Activated CD8-positive, alpha-beta T cell treated with anti-CD3 and anti-CD28 coated beads for 36 hours (primary cell): ENCODE measurements around the gene HNRNPL. TPM values are rescaled to one million over a fixed set of nuclear protein-coding genes. Genes with fewer than 3 reads are reported as not detected.

ENCODE experiments used
- ATAC-seq: fragments of 200-7000 bp; cut with Tn5 transposase; one replicate; pipeline ENCODE4 v1.10.0; 2021; ENCODE audit warnings: mild to moderate bottlenecking, moderate library complexity
- CTCF ChIA-PET: fragments of 350-600 bp; sonication (Branson Sonifier 250); formaldehyde crosslinking; loops from one replicate; lab custom pipeline; 2021; ENCODE audit warnings: antibody characterized with exemption; lab: Charles Lee
- POLR2A ChIA-PET: fragments of 350-600 bp; sonication (Branson Sonifier 250); formaldehyde crosslinking; loops from one replicate; lab custom pipeline; 2021; ENCODE audit warnings: antibody characterized with exemption; lab: Charles Lee
- DNase-seq: peaks from one replicate; pipeline ENCODE4 v3.0.0-alpha.2; 2020
- H3K27ac Mint-ChIP-seq: one replicate; pipeline ENCODE4 v1.8.0; 2021; ENCODE audit warnings: mild to moderate bottlenecking, mixed read lengths
- H3K27me3 Mint-ChIP-seq: one replicate; pipeline ENCODE4 v1.8.0; 2021; ENCODE audit warnings: mixed read lengths
- H3K36me3 Mint-ChIP-seq: one replicate; pipeline ENCODE4 v1.8.0; 2021; ENCODE audit warnings: low read depth, mixed read lengths
- H3K4me1 Mint-ChIP-seq: one replicate; pipeline ENCODE4 v1.8.0; 2021; ENCODE audit warnings: low read depth, mixed read lengths
- H3K4me3 Mint-ChIP-seq: one replicate; pipeline ENCODE4 v1.8.0; 2021; ENCODE audit warnings: mild to moderate bottlenecking, moderate library complexity, mixed read lengths
- H3K9me3 Mint-ChIP-seq: one replicate; pipeline ENCODE4 v1.8.0; 2021; ENCODE audit warnings: mixed read lengths
- intact Hi-C: fragments of 100-400 bp; cut with micrococcal nuclease; formaldehyde crosslinking; loops from one replicate; pipeline ENCODE4 v1.10.0; 2022
- total RNA-seq, 2 experiments: library from RNA; stranded (reverse); gene quantifications; one replicate each; pipeline ENCODE4 v1.2.3, GENCODE V29; 2021
- TF ChIP-seq, protein P1 (sequence below): fragments of 200-600 bp; IDR thresholded peaks from one replicate; pipeline ENCODE4 v1.8.0; 2022; ENCODE audit warnings: antibody characterized with exemption, mild to moderate bottlenecking

HNRNPL gene
- total RNA-seq, 2 experiments from 2014 or later, result 747 to 761 TPM

DNA sequence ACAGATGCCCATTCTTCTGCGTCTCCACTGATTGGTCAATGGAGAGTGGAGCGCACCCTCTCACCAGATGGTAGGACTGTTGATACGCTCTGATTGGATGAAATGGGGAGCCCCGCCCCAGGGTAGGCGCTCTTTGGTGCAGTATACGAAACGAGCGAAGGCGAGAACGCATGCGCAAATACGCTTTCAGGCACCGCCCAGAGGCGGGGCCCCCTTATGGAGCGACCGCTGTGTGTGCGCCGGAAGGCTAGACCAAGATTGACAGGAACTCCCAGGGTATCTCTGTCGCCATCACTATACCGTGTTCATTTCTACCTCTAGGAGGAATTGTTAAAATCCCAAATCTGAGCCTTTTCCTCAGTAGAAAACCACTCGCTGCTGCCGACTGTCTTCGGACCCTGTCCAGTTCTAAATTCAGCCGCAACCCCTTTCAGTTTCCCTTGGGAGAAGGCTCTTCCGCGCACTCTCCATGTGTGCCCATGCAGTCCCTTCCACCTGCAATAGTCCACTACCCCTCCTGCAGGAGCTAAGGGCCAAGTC, 720 bp upstream of the HNRNPL start:
- CTCF ChIA-PET, result interaction anchor here (1.1 to 4.4 kb wide), 3 partner anchors 15 to 80 kb away, joined by 3 to 20 read pairs (median 4); partner anchors contain the start of genes MRPS12 and SARS2
- TF ChIP-seq, protein P1, sequence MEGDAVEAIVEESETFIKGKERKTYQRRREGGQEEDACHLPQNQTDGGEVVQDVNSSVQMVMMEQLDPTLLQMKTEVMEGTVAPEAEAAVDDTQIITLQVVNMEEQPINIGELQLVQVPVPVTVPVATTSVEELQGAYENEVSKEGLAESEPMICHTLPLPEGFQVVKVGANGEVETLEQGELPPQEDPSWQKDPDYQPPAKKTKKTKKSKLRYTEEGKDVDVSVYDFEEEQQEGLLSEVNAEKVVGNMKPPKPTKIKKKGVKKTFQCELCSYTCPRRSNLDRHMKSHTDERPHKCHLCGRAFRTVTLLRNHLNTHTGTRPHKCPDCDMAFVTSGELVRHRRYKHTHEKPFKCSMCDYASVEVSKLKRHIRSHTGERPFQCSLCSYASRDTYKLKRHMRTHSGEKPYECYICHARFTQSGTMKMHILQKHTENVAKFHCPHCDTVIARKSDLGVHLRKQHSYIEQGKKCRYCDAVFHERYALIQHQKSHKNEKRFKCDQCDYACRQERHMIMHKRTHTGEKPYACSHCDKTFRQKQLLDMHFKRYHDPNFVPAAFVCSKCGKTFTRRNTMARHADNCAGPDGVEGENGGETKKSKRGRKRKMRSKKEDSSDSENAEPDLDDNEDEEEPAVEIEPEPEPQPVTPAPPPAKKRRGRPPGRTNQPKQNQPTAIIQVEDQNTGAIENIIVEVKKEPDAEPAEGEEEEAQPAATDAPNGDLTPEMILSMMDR, result no peak
- POLR2A ChIA-PET, result interaction anchor here (0.7 to 7.2 kb wide), 7 partner anchors 8 to 231 kb away, joined by 3 to 152 read pairs (median 6); partner anchors contain the start of genes ECH1, EIF3K and RINL
- H3K4me3 Mint-ChIP-seq, result peak overlapping the region; percentile 97
- H3K4me1 Mint-ChIP-seq, result peaks cover 37% of the 10 kb centered on the region
- no peaks in the 10 kb centered on the region for H3K9me3 Mint-ChIP-seq
- ATAC-seq (peak; percentile 81), DNase-seq (no peak)
- intact Hi-C loops, result loop anchor here (5.0 kb wide), 1 partner anchor 82 kb away; the partner anchor contains the start of genes MRPS12 and SARS2
- H3K27ac Mint-ChIP-seq, result peak overlapping the region; percentile 99
- H3K36me3 Mint-ChIP-seq, result peaks cover 40% of the 10 kb centered on the region
- H3K27me3 Mint-ChIP-seq, result no peaks in the 10 kb centered on the region

DNA sequence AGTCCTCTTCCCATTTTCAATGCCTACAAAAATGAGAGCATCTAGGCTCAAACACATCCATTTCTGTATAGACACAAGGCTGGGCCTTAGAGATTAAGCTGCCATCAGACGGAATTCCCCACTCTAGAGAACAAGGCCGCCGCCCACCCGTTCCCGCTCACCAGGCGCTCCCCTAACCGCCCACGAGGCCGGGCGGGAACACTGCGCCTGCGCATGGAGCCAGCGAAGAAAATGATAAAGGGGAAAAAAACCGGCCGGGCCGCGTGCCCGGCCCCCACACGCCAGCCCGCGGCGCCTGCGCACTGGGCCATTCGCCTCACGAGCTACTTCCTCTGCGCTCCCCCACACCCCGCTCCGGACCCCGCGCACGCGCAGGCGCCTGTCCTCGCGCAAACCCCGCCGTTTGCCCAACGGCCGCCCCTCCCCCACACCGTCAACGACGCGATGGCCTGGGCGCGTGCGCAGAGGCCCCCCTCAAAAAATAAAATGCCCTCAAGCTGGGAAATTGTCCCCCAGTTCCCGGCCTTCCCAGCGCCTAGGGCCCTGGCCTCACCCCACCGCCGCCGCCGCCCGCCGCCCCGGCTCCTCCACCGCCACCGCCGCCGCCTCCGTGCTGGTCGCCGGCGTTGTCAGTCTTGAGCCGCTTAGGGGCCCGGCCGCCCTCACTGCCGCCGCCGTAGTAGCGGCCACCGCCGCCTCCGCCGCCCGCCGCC, 483 bp downstream of the HNRNPL start:
- intact Hi-C loops, result loop anchor here (10.0 kb wide), 1 partner anchor 115 kb away; no protein-coding TSS in a partner anchor
- POLR2A ChIA-PET, result interaction anchor here (0.6 to 7.2 kb wide), 14 partner anchors 9 to 336 kb away, joined by 3 to 152 read pairs (median 4); partner anchors contain the start of genes ECH1, MAP4K1 and RINL

DNA sequence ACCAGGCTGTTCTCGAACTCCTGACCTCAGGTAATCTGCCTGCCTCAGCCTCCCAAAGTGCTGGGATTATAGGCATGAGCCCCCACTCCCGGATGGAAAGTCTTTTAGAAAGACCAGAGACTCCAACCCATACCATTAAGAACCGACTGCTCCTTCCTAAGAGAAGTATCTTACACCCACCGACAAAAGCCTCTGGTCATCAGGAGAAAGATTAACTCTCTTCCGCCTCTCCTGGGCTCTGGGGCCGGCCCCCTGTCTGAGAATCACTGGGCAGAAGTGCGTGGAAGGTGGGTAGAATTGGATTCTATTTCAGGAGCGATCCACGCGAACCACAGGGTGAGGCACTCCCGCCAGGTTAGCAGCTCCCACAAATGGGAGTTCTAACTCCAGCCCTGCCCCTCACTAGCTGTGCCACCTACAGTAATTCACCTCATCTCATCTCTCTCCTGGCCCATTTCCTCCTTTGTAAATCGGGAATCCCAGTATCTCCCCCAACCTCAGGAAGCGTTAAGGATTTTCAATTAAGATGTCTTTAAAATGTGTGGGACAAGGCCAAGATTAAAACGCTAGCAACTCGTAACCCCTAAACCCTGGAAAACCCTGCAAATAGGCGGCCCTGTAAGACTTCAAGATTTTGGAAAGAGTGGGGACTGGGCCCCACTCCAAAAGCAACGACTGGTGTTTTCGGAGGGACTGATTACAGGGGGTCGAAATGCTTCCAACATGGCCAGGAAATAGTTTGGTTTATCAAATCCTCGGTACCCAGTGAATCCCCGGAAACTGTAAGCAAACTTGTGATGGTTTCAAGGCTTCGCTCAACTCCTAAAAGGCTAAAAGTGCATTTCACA, 1.3 kb downstream of the HNRNPL start:
- H3K27ac Mint-ChIP-seq, result peak overlapping the region; percentile 99
- H3K4me1 Mint-ChIP-seq, result peaks cover 49% of the 10 kb centered on the region
- ChIA-PET POLR2A (interaction anchor here (0.6 to 7.2 kb wide), 18 partner anchors 9 to 335 kb away, joined by 3 to 152 read pairs (median 4); partner anchors contain the start of genes ECH1, MAP4K1 and RINL), CTCF (interaction anchor here (0.5 to 2.8 kb wide), 6 partner anchors 10 to 506 kb away, joined by 3 to 13 read pairs (median 4); partner anchors contain the start of genes ECH1, MRPS12 and SARS2)
- TF ChIP-seq, protein P1, result no peak
- intact Hi-C loops, result loop anchor here (10.0 kb wide), 1 partner anchor 114 kb away; no protein-coding TSS in a partner anchor
- no peak for ATAC-seq
- no peaks in the 10 kb centered on the region for H3K27me3 Mint-ChIP-seq
- no peak for DNase-seq
- H3K4me3 Mint-ChIP-seq, result peak overlapping the region; percentile 97
- H3K36me3 Mint-ChIP-seq, result peaks cover 54% of the 10 kb centered on the region
- H3K9me3 Mint-ChIP-seq, result no peaks in the 10 kb centered on the region

More for the DNA sequence above, 483 bp downstream of the HNRNPL start:
- no peaks in the 10 kb centered on the region for H3K9me3 Mint-ChIP-seq
- H3K27ac Mint-ChIP-seq, result peak overlapping the region; percentile 99
- H3K4me3 Mint-ChIP-seq, result peak overlapping the region; percentile 97
- ATAC-seq (peak; percentile 21), DNase-seq (peak; percentile 99)
- peaks cover 48% of the 10 kb centered on the region for H3K36me3 Mint-ChIP-seq
- CTCF ChIA-PET, result interaction anchor here (0.5 to 2.8 kb wide), 7 partner anchors 9 to 507 kb away, joined by 3 to 13 read pairs (median 4); partner anchors contain the start of genes ECH1, MRPS12 and SARS2
- TF ChIP-seq, protein P1, result no peak
- no peaks in the 10 kb centered on the region for H3K27me3 Mint-ChIP-seq
- peaks cover 43% of the 10 kb centered on the region for H3K4me1 Mint-ChIP-seq

DNA sequence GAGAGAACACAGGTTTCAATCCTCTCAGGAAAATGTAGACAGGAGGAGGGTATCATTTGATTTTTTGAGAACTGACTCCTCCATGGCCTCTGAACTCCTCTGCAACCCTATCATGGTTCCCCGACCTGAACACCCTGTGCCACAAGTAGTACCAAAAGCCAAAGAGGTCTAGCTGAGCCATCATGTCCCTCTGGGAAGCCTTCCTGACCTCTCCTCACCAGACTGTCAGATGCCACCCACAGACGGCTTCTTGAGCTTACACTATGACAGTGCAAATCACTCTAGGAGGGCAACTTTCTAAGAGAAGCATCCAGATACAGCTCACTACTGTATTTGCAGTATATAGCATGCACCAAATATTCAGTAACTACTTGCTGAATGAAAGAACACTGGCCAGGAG, 3.7 kb downstream of the HNRNPL start:
- H3K27ac Mint-ChIP-seq, result peak overlapping the region; percentile 84
- peaks cover 73% of the 10 kb centered on the region for H3K36me3 Mint-ChIP-seq
- no peaks in the 10 kb centered on the region for H3K27me3 Mint-ChIP-seq
- no peak for ATAC-seq
- H3K4me1 Mint-ChIP-seq, result peaks cover 65% of the 10 kb centered on the region
- no peak for DNase-seq
- intact Hi-C loops, result loop anchor here (10.0 kb wide), 1 partner anchor 111 kb away; no protein-coding TSS in a partner anchor
- ChIA-PET POLR2A (interaction anchor here (0.8 to 4.3 kb wide), 7 partner anchors 7 to 82 kb away, joined by 3 to 48 read pairs (median 4); no protein-coding TSS in a partner anchor), CTCF (interaction anchor here (0.8 to 2.4 kb wide), 3 partner anchors 11 to 23 kb away, joined by 3 to 9 read pairs (median 6); no protein-coding TSS in a partner anchor)
- H3K9me3 Mint-ChIP-seq, result no peaks in the 10 kb centered on the region
- peak overlapping the region; percentile 15 for H3K4me3 Mint-ChIP-seq
- TF ChIP-seq, protein P1, result no peak
